HepG2 (cell line): ENCODE data around the gene ICAM2. TPM values are rescaled to one million over a fixed set of nuclear protein-coding genes. Genes with fewer than 3 reads are reported as not detected.

Experiments used
- DPF2 ChIP-seq: sonication (generic); formaldehyde crosslinking; IDR thresholded peaks from 2 replicates; pipeline ENCODE4 v1.4.0; 2020; ENCODE audit warnings: mild to moderate bottlenecking, low read depth, missing genetic modification reagents, borderline replicate concordance
- GABPA ChIP-seq, 2 experiments: IDR thresholded peaks; 2 replicates each; pipeline ENCODE4 v1.6.1; 2011 to 2016; ENCODE audit warnings: low read depth in 2 of 2, low read length in 1 of 2, missing biosample characterization in 1 of 2, missing genetic modification characterization in 1 of 2
- HOMEZ ChIP-seq: IDR thresholded peaks from 2 replicates; pipeline ENCODE4 v1.6.1; 2016; ENCODE audit warnings: low read depth
- NCOR1 ChIP-seq: fragments of 200-600 bp; sonication (generic); IDR thresholded peaks from 2 replicates; pipeline ENCODE4 v1.7.0; 2017; ENCODE audit warnings: antibody characterized with exemption, low read length, borderline replicate concordance
- NR2F6 ChIP-seq, 2 experiments: IDR thresholded peaks; 2 replicates each; pipeline ENCODE4 v1.6.1; 2016; ENCODE audit warnings: antibody characterized with exemption in 1 of 2, mild to moderate bottlenecking in 1 of 2
- ONECUT2 ChIP-seq: sonication (generic); formaldehyde crosslinking; IDR thresholded peaks from 2 replicates; pipeline ENCODE4 v1.4.0; 2020; ENCODE audit warnings: missing genetic modification reagents
- POGZ ChIP-seq: sonication (generic); formaldehyde crosslinking; IDR thresholded peaks from 2 replicates; pipeline ENCODE4 v1.4.0; 2020; ENCODE audit warnings: mild to moderate bottlenecking, missing genetic modification reagents
- PRMT3 ChIP-seq: sonication (generic); formaldehyde crosslinking; IDR thresholded peaks from 2 replicates; pipeline ENCODE4 v1.8.1; 2022; ENCODE audit warnings: low read depth, mild to moderate bottlenecking, moderate library complexity, missing genetic modification reagents, borderline replicate concordance
- RCOR2 ChIP-seq: IDR thresholded peaks from 2 replicates; pipeline ENCODE4 v1.6.1; 2016; ENCODE audit warnings: missing biosample characterization, missing genetic modification reagents
- RORA ChIP-seq: sonication (generic); formaldehyde crosslinking; IDR thresholded peaks from 2 replicates; pipeline ENCODE4 v1.5.0; 2020; ENCODE audit warnings: mild to moderate bottlenecking, missing genetic modification reagents, moderate library complexity
- SOX6 ChIP-seq, 2 experiments: fragments of 450-650 bp in 1 of 2; sonication (generic) in 1 of 2; formaldehyde crosslinking in 1 of 2; IDR thresholded peaks; 2 replicates each; pipeline versions ENCODE4 v1.4.0 to v1.6.1; 2017 to 2020; ENCODE audit warnings: antibody characterized with exemption in 1 of 2, mild to moderate bottlenecking in 1 of 2, missing genetic modification reagents in 1 of 2
- SP4 ChIP-seq: sonication (generic); formaldehyde crosslinking; IDR thresholded peaks from 2 replicates; pipeline ENCODE4 v1.8.1; 2023; ENCODE audit warnings: mild to moderate bottlenecking, missing genetic modification reagents
- ZFP62 ChIP-seq: sonication (generic); formaldehyde crosslinking; IDR thresholded peaks from 2 replicates; pipeline ENCODE4 v1.4.0; 2020; ENCODE audit warnings: missing genetic modification reagents
- ZGPAT ChIP-seq: IDR thresholded peaks from 2 replicates; pipeline ENCODE4 v1.6.1; 2016; ENCODE audit warnings: mild to moderate bottlenecking
- ZMYM2 ChIP-seq: sonication (generic); formaldehyde crosslinking; IDR thresholded peaks from 2 replicates; pipeline ENCODE4 v1.8.0; 2022; ENCODE audit warnings: mild to moderate bottlenecking, missing genetic modification reagents
- ZNF143 ChIP-seq: sonication (generic); formaldehyde crosslinking; IDR thresholded peaks from 2 replicates; pipeline ENCODE4 v1.4.0; 2020; ENCODE audit warnings: missing genetic modification reagents
- ZNF230 ChIP-seq: sonication (generic); formaldehyde crosslinking; IDR thresholded peaks from 2 replicates; pipeline ENCODE4 v1.4.0; 2020; ENCODE audit warnings: mild to moderate bottlenecking, missing genetic modification reagents
- ZNF572 ChIP-seq: sonication (generic); formaldehyde crosslinking; IDR thresholded peaks from 2 replicates; pipeline ENCODE4 v1.5.1; 2020; ENCODE audit warnings: mild to moderate bottlenecking, missing genetic modification reagents
- ZNF619 ChIP-seq: sonication (generic); formaldehyde crosslinking; IDR thresholded peaks from 2 replicates; pipeline ENCODE4 v1.4.0; 2020; ENCODE audit warnings: mild to moderate bottlenecking, missing genetic modification reagents
- ZNF710 ChIP-seq: sonication (generic); formaldehyde crosslinking; IDR thresholded peaks from 2 replicates; pipeline ENCODE4 v1.5.0; 2020; ENCODE audit warnings: mild to moderate bottlenecking, missing genetic modification reagents, borderline replicate concordance
- ZNF747 ChIP-seq: sonication (generic); formaldehyde crosslinking; IDR thresholded peaks from 2 replicates; pipeline ENCODE4 v1.8.1; 2023; ENCODE audit warnings: missing genetic modification reagents, mild to moderate bottlenecking, borderline replicate concordance
- ZNF768 ChIP-seq: sonication (generic); formaldehyde crosslinking; IDR thresholded peaks from 2 replicates; pipeline ENCODE4 v1.4.0; 2020; ENCODE audit warnings: missing genetic modification reagents
- ZNF883 ChIP-seq: sonication (generic); formaldehyde crosslinking; IDR thresholded peaks from 2 replicates; pipeline ENCODE4 v1.5.1; 2020; ENCODE audit warnings: mild to moderate bottlenecking, missing genetic modification reagents; ENCODE audit errors: not compliant biosample characterization
- polyA plus RNA-seq, 8 experiments: library from polyadenylated mRNA; depleted of rRNA in 3 of 8; stranded (reverse) in 7 of 8; unstranded in 1 of 8; fragments of >200 nt; fragmentation: Illumina TruSeq in 4 of 8; extraction: Trizol in 4 of 8; gene quantifications; 2 replicates each; pipeline versions ENCODE4 v1.2.1 to v1.2.3, GENCODE V29; 2011 to 2016; ENCODE audit warnings: low read depth in 4 of 8, missing spikeins in 1 of 8, mixed read lengths in 1 of 8; ENCODE audit not compliant: insufficient read depth in 1 of 8
- total RNA-seq, 5 experiments: library from RNA; depleted of rRNA; stranded (reverse); fragments of >200 nt; fragmentation: Illumina TruSeq; extraction: Trizol; gene quantifications; 2 replicates each; pipeline ENCODE4 v1.2.3, GENCODE V29; 2016; ENCODE audit warnings: low read depth in 1 of 5
- TF ChIP-seq, protein P1 (sequence below): sonication (generic); formaldehyde crosslinking; IDR thresholded peaks from 2 replicates; pipeline ENCODE4 v1.8.0; 2022; ENCODE audit warnings: mild to moderate bottlenecking, missing genetic modification reagents, borderline replicate concordance

The ICAM2 gene
- total and polyA plus RNA-seq, 2 of the 13 experiments (the other 11 are each of a cell fraction or from before 2014, with no cell fraction given) = 10.9 to 20.8 TPM

DNA sequence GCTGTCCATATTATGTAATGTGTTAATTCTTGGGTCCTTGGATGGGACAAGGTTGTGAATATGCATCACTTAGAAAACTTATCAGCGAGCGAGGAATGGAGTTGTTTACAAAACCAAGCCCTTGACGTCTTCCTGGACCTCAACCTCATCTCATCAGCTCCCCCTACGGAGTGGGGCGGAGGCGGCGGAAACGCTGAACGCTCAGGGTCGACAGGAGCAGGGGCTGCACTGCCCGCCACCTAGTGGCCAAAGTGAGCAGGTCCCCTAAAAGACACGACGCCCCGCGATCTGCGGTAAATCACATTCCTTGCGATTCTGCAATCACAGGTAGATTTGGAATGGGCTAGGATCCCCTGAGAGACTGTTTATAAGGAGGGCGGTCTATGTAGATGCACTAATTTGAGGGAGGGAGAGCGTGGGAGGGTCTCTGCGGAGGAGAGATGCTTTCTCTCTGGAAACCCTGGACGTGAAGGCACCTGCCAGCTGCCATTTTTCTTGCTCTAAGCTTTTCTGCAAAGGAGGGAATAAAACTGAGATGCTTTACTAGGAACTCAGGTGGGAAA is 5.4 kb upstream of the ICAM2 start (continued):
- TF ChIP-seq POGZ = 0 out of 2 replicates have a peak, but pooled peaks have one; percentile 34
- TF ChIP-seq ONECUT2 (CRISPR knock-in tag) = no peak
- no peak for TF ChIP-seq PRMT3 (CRISPR knock-in tag)
- no peak for TF ChIP-seq SP4 (CRISPR knock-in tag)
- TF ChIP-seq ZNF747 (CRISPR knock-in tag) = no peak
- no peak for TF ChIP-seq RORA (CRISPR knock-in tag)
- TF ChIP-seq DPF2 (CRISPR knock-in tag) = 0 out of 2 replicates have a peak, but pooled peaks have one; percentile 24
- peak; percentile 87; the same call in 1 of the 2 replicates for TF ChIP-seq RCOR2 (CRISPR knock-in tag)
- peak; percentile 99 for TF ChIP-seq ZMYM2 (CRISPR knock-in tag)
- no peak; the same call in 1 of the 2 replicates for TF ChIP-seq NR2F6 (IDR thresholded peaks at IDR 0.05)
- TF ChIP-seq NR2F6 (CRISPR knock-in tag; IDR thresholded peaks at IDR 0.05) = peak; percentile 53; the same call in 1 of the 2 replicates
- TF ChIP-seq NCOR1 = no peak
- TF ChIP-seq SOX6 (IDR thresholded peaks at IDR 0.05) = no peak
- peak; percentile 46; the same call in 1 of the 2 replicates for TF ChIP-seq SOX6 (CRISPR knock-in tag; IDR thresholded peaks at IDR 0.05)
- TF ChIP-seq HOMEZ = peak; percentile 88
- TF ChIP-seq, protein P1, sequence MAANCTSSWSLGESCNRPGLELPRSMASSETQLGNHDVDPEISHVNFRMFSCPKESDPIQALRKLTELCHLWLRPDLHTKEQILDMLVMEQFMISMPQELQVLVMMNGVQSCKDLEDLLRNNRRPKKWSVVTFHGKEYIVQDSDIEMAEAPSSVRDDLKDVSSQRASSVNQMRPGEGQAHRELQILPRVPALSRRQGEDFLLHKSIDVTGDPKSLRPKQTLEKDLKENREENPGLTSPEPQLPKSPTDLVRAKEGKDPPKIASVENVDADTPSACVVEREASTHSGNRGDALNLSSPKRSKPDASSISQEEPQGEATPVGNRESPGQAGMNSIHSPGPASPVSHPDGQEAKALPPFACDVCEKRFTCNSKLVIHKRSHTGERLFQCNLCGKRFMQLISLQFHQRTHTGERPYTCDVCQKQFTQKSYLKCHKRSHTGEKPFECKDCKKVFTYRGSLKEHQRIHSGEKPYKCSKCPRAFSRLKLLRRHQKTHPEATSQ (CRISPR knock-in tag) = 0 out of 2 replicates have a peak, but pooled peaks have one; percentile 68
- TF ChIP-seq ZFP62 (CRISPR knock-in tag) = no peak
- no peak for TF ChIP-seq ZNF710
- TF ChIP-seq ZNF572 (CRISPR knock-in tag) = no peak
- peak; percentile 69 for TF ChIP-seq ZGPAT (CRISPR knock-in tag)
- TF ChIP-seq ZNF768 = peak; percentile 62
- TF ChIP-seq ZNF230 (CRISPR knock-in tag) = no peak
- no peak for TF ChIP-seq ZNF883 (CRISPR knock-in tag)
- TF ChIP-seq ZNF619 (CRISPR knock-in tag) = peak; percentile 65; the same call in 1 of the 2 replicates
- no peak for TF ChIP-seq GABPA (IDR thresholded peaks at IDR 0.05; ENCODE audit: low read depth, low read length)
- TF ChIP-seq GABPA (CRISPR knock-in tag; IDR thresholded peaks at IDR 0.05; ENCODE audit: low read depth) = peak; percentile 49; the same call in 1 of the 2 replicates
- TF ChIP-seq ZNF143 (CRISPR knock-in tag) = no peak
